ENCODE results near the gene SPEN.

Gene SPEN

DNA sequence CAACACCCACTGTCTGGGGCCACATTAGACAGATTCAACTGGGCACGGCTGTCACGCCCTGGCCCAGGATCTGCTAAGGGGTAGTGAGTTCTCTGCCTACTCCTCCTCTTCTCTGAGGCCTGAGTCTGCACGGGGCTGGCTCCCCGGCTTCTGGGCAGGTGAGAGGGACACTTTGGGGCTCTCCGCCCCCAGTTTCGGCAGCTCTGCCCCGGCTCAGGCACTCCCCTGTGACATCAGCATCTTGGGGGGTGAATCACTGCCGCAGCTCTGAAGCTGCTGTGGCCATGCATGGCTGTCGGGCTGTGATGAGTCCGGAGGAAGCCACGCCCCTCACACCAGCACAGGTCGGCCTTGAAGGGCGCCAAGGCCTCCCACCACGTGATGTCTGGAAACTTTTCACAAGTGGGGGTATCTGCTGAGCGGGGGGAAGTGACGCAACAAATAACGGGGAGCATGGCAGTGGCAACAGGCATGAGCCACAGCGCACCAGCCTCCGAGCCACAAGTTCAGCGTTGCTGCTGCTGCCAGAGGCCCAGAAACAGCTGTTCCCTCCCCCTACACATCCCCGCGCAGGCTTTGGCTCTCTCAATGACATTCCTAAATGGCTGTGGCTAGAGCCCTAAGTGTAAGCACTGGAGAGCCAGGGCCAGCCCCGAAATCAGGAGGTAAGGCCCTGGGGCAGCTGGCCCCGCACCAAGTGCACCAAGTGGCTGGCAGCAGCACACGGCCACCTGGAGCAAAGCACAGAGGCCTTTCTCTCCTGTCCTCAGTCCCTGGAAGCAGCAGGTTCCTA is 102.1 kb downstream of the SPEN start:
- DNase-seq = peak; percentile 94

DNA sequence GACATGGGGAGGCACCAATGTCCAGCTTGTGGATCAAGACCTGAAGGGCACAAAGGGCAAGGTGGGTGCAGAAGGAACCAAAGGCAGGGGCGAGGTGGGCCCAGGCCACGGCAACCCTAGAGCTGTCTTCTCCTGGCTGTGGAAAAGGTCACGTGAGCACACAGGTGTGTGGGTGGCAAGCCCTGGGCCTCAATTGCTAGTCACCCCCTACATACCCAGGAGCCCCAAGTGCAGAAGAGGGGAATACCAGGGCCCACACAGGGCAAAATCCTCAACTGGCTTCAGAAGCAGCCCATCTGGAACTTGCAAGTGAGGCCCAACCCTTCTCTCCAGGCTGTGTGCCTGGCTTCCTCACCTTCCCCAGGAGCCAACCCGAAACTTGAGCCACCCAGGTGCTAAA is 102.8 kb downstream of the SPEN start:
- DNase-seq = peak; percentile 72

DNA sequence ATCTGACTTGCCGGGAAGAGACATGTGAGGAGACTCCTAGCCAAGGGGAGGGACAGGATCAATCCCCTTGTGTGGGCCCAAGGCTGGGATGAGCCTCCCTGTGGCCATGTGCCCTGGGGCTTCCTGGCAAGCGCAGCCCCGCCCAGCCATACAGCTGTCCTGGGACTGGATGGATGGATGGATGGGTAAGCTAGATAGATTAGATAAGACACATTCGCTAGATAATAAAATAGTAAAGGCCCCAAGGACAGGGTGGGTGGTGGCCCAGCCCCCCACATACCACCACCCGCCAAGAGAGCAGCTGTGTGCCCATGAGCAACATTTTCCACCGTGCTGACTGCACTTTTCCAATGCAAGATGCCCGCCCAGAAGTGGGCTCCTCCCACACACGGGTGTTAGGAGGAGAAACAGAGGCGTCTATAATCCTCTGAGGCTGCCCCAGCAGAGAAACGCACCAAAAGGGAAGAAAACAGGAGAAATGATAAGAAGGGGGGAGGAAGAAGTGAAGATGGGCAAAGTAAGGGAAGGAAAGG is 103.3 kb downstream of the SPEN start:
- DNase-seq = peak; percentile 84

DNA sequence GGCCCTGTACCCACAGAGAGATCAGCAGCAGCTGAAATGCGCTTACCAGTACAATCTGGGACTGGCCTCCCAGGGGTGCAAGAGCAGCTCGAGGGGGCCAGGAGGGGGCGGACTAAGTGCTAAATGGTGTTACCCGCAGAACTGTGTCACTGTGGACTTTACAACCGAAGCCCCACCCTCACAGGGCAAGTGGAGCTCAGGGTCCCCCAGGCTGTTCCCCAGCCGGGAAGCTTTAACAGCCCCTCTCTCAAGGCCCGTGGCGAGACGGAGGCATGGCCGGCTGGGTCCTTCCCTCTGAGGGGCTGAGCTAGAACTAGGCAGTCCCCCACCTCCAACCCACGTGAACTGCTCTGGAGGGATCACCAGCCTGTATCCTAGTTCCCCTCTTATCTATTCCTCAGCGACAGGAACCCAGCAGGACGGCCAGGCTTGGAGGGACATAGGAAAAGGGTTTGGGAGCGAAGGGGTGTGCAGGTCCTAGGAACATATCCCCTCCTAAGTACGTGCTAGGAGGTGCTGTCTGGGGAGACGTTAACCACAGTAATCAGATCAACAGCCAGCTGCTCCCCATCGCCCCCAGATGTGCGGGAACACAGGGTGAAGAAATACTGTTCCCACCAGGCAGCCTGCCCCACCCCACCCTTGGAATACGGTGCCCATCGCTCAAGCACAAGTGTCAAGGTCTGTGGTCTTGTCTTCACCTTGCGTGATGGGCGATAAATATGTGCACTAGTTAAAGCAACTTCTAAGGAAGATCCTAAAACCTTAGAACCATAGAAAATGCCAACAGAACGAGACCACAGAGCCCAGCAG is 104.0 kb downstream of the SPEN start:
- DNase-seq = peak; percentile 63

DNA sequence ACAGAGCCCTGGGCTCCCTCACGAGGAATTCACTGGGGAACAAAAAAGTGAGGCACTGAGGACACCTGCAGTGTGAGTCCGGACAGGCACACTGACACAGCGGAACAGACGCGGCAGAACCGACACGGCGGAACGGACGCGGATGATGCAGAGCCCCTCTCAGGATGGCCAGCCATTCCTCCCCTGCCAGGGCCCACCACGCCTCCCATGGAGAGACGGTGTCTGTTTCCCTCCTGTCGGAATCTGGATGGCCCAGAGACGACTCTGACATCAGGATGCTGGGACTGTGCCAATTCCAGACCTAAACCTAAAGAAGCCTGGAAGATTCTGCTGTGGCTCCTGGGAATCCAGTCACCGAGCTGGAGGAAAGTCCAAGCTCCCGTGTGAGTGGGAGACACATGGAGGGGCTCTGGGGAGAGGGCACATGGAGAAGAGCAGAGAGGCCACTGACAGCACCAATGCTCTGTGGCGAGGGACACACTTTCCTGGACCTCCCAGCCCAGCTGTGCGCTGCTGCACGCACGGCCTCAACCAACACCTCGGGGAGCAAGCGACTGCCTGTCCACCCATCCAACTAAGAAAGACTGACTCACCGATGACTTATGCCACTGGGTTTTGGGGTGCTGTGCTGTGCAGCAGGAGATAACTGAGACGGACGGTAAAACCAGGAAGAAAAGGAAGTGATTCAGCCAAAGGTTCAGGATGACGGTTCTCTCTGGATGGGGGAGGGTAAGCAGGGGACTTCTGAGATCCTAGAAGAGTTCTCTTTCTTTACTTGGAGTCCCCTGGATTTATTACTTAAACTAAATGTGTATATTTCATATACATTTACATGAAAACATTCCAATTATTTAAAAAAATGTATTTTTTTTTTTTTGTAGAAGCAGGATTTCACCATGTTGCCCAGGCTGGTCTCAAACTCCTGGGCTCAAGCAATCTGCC is 105.1 kb downstream of the SPEN start:
- no peak for DNase-seq

DNA sequence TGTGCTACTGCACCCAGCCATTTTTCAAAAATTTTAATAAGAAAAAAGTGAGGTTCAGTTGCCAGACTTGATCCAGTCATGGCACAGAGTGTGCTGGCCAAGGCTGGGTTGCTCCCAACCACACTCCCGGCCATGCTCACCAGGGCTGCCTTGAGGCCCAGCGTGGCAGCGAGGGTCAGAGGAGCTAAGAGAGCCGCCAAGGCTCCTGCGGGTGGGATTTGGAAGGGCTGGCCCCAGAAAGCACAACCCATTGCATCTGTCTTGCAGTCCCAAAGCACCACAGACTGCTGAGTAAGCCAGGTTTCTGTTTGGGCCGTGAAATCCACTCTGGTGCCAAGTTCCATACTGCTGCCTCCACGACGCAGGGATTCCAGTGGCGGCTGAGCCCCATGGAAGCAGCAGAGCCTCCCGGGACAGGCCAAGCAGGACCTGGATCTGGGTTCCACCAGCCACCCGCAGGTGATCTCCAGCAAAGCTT is 105.8 kb downstream of the SPEN start:
- DNase-seq = no peak

DNA sequence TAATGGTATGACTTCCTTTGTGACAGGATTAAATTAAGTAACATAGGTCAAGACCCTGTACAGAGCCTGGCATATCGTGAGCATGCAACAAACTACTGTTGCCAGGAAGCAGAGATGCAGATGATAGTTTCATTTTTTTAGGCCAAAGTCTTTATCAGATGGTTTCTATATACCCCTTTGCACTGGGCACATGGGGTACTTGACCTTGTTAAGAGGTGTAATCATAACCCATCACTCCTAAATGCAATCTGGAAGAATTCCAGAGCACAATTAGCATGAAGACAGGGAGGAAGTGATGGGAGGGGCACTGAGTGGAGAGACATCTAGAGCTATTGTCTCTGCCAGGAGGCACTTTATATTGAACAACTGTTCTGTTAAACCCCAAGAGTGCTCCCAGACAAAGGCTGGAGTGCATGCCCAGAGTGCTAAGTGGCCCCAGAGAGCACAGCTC is 106.3 kb downstream of the SPEN start:
- no peak for DNase-seq

DNA sequence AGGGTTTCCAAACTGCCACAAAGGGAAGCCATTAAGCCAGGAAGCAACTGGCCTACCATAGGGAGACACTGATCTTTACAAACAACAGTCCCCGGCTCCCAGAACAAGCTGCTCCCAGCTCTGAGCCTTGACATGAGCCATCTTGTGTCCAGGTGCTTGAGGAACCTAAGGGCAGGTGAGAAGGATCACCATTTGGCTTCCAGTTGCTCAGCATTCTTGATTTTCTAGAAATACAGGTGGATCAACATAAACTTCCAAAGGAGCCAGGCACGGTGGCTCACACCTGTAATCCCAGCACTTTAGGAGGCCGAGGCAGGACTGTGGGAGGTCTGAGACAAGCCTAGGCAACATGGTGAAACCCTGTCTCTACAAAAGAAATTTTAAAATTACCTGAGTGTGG is 106.8 kb downstream of the SPEN start:
- DNase-seq = no peak

DNA sequence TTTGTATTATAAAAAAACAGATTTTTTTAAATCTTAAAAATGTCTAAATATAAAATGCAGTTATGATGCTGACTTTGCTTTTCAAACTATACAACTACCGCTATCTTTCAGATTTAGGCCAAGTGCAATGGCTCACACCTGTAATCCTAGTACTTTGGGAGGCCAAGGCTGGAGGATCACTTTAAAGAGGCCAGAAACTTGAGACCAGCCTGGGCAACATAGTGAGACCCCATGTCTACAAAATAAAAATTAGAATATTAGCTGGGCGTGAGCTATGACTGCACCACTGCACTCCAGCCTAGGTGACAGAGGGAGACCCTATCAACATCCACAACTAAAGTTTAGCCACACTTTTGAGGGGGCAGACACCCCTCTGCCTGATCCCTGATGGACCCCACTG is 108.0 kb downstream of the SPEN start:
- no peak for DNase-seq

DNA sequence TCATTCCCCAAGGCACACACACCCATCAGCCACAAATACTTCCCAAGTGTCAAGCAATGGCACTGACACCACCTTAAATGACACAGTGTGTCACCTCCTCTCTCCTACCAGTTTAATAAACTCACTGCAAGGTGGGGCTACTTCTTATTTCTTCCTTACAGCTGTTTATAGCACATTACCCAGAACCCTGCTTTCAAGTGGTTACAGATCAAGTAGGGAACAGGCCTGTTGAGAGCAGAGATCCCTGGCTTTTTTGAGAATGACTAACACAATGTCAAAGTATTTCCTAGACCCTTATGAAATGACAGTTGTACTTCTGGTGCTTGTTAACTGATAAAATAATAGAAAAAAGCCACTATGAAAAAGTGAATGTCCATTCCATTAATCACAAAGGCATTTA is 108.6 kb downstream of the SPEN start:
- no peak for DNase-seq

DNA sequence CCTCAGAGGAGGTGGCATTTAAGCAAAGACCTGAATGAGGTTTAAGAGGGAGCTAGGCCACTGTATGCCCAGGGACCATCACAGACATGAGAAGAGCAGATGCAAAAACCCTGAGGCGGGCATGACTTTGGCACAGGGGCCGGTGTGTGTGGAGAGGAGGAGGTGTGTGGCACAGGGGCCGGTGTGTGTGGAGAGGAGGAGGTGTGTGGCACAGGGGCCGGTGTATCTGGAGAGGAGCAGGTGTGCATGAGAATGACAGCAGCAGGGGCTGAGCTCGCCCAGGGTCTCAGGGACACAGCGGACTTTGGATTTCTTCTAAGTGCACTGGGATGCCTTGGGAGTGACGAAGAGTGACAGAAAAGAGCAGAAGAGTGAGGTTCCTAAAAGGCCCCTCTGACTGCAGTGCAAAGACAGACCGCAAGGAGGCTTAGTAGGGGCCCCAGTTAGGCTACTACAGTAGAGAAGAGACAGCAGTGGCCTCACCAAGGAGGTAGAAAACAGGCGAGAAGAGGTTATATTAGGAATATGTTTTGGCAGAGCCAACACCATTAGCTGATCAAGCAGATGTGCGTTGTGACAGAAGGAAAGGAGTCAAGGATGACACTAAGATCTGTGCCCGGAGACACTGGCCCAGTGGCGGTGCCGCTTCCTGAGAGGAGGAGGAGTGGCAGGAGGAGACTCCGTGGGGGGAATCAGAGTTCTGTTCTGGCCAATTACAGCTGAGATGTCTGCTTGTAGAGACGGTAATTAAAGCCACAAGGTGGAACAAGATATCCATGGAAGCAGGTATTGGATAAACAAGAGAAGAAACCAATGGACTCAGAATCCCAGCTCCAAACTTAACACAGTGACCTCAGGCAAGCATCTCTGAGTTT is 110.0 kb downstream of the SPEN start:
- no peak for DNase-seq

DNA sequence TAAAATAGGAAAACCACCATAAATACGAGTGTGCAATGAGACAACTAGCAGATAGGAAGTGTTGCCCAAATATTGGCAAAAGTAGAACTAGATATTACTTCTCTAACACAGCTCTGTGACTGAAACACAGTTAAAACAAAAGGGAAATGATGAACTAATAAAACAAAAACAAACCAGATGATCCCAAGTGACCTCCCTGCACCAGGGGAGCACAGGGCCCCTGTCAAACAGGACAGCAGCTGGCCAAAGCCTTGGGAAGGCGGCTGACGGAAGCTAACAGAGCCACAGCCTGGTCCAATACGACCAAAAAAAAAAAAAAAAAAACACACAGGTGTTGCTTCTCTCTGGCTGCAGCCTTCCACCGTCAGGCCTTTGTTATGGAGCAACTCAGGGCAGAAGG is 110.6 kb downstream of the SPEN start:
- DNase-seq = no peak

DNA sequence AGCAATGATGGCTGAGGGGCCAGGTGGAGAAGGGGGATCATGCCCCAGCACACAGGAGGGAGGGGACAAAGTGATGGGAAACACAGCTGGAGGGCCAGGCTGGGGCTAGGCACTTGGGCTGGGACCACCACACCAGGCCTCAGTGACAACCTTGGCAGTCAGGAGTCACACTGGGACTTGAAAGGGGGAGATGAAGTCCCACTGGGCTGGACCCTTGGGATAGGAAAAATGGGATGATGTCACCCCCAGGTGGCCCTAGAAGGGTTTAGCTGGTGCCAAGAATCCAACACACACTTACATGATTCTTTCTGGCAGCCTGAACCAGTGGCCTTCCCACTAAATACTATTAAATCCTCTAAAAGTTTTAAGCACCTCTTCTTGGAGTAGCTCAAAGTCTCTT is 111.3 kb downstream of the SPEN start:
- no peak for DNase-seq

DNA sequence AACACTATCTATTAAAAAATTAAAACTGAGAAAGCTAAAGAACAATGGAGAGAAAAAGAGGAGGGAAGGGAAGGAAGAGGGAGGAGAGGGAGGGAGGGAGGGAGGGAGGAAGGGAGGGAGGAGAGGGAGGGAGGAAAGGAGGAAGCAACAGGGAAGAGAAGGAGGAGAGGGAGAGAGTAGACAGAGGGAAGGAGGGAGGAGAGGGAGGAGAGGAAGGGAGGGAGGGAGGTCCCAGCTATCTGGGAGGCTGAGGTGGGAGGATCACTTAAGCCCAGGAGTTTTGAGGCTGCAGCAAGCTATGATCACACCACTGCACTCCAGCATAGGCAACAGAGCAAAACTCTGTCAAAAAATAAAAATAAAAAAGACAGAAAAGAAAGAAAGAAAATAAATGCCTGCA is 111.9 kb downstream of the SPEN start:
- no peak for DNase-seq

DNA sequence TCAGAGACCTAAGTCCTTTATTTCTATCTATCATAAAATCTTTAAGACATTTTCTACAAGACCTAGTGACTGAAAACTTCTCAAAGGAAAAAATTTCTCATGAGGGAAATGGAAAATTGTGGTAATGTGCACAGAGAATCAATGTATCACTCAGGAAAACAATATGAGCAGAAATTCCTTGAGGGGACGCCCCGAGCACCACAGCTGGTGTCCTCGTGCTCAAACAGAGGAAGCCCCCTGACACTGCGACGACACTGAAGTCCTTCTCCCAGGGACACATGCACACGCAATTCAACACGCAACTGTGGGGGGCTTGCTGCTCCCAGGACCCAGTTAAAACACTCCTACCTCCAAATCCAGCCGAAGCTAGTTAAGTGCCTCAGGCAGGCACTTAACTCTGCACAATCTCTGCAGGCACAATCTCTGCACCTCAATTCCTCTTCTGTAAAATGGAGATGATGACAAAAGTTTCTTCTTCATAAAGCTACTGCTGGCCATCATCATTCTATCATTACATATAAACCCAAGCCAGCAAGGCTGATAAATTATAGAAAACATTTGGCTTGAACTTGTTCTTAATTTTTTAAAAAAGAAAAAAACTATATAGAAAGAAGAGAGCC is 112.4 kb downstream of the SPEN start:
- DNase-seq = peak; percentile 41

DNA sequence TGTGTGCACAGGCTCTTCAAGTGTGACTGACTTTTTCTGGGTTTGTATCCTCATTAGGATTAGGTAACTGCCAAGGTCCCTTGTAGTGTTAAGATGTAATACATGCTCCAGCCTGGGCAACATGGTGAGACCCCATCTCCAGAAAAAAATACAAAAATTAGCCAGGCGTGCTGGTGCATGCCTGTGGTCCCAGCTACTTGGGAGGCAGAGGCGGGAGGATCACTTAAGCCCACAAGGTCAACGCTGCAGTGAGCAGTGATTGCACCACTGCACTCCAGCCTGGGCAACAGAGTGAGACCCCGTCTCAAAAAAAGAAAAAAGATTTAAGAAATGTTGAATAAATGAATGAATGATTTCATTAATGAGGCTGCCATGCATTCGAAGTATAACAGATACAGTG is 113.3 kb downstream of the SPEN start:
- no peak for DNase-seq

DNA sequence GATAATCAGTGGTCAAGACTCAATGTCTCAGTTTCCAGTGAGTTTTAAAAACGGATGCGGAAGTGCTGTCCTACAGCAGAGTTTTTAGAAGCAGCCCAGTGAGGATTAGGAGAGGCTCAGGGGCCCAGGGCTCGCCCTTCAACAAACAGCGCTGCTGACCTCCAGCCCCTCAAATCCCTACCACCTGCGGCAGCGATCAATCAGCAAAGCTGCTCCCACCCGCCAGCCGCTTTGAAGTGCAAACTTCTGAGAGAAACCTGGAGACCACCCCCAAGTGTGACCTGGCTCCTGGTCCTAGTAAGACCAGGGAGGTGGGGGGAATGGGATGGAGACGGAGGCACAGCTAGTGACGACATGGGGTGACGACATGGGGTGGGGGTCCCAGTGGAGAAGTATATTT is 114.0 kb downstream of the SPEN start:
- DNase-seq = no peak

DNA sequence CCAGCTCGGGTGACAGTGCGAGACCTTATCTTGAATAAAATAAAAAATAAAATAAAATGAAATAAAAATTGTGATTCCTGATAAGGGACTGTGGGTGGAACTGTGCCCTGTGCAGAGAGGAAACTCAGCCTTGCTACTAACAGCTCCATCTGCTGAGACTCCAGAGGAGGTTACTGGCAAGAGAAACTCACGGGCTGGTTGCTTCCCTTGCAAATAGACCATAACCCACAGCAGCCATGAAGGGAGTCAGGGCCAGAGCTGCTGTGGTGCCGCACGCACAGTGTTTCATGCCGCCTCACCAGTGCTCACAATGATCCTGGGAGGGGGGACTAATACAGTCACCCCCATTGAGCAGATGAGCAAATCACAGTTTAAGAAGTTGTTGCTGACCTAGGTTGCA is 114.7 kb downstream of the SPEN start:
- no peak for DNase-seq

DNA sequence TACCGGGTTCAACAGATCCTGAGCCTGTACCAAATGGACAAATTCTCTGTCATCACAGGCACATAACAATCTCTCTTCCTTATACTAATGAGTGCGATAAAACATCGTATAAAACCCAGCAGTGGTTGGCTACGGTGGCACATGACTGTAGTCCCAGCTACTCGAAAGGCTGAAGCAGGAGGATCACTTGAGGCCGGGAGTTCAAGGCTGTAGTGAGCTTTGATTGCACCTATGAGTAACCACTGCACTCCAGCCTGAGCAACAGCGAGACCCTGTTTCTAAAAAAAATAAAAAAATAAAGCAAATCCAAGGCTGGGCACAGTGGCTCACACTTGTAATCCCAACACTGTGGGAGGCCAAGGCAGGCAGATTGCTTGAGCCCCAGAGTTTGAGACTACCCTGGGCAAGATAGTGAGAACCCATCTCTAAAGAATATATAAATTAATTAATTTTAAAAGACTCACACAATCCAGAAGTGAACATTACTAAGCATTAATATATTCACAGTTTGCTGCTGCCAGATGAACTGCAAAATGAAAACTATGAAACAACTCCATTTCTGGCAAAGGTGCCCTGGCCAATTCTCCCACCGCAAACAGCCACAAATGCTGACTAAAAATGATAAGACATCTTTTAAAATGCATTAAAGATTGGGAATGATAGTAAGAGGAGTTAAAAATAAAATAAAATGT is 115.3 kb downstream of the SPEN start:
- DNase-seq = no peak

DNA sequence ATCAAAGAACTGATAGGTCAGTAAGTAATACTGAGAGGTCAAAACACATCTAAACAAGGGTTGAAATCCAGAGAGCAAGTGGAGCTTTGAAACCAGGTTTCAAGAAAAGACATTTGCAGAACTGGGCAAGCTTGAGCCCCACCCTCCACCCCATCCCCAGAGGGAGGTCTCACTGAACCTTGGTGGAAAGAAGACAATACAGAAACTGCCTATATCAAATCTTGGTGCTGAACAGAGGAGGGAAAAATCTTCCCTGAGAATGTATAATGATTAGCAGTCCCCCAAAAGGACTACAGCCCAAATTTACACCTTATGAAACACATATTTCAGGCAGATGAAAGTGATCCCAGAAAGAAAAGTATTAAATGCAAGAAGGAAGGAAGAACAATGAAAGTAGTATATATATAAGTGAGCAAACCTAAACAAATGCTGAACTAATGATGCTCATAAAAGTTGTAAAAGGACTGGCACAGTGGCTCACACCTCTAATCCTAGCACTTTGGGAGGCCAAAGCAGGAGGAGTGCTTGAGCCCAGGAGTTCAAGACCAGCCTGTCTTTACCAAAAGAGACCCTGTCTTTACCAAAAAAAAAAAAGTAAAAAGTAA is 116.0 kb downstream of the SPEN start:
- DNase-seq = no peak
